Stomach (tissue), 9 donors: ENCODE results near the gene CAMSAP2. TPM values are rescaled to one million over a fixed set of nuclear protein-coding genes. Genes with fewer than 3 reads are reported as not detected.

Experiments used
- DNase-seq, 2 donors: peaks; one replicate each; pipeline versions ENCODE4 v3.0.0 to v3.0.0-alpha.2; 2013 to 2019
- H3K27ac ChIP-seq, 5 donors: fragments of 200-600 bp in 4 of 5; sonication (generic) in 4 of 5; one replicate each; pipeline ENCODE4 v1.5.1; 2013 to 2019; ENCODE audit warnings: mild to moderate bottlenecking in 1 of 5, moderate library complexity in 1 of 5
- H3K27me3 ChIP-seq, 3 donors: fragments of 200-600 bp; sonication (generic); one replicate each; pipeline ENCODE4 v1.5.1; 2017 to 2019; ENCODE audit warnings: mixed run types in 1 of 3
- H3K36me3 ChIP-seq, 4 donors: fragments of 200-600 bp; sonication (generic); 1 replicate in 3 of 4; 2 replicates in 1 of 4; pipeline ENCODE4 v1.5.1; 2016 to 2019
- H3K4me1 ChIP-seq, 4 donors: fragments of 200-600 bp; sonication (generic); one replicate each; pipeline ENCODE4 v1.5.1; 2016 to 2019
- H3K4me3 ChIP-seq, 4 donors: fragments of 200-600 bp; sonication (generic) in 3 of 4; one replicate each; pipeline ENCODE4 v1.5.1; 2016 to 2019; ENCODE audit warnings: mild to moderate bottlenecking in 1 of 4
- H3K9me3 ChIP-seq, 4 donors: fragments of 200-600 bp; sonication (generic); one replicate each; pipeline ENCODE4 v1.5.1; 2016 to 2019
- CTCF ChIP-seq, 7 experiments: fragments of 450-650 bp in 4 of 7; fragments of 200-600 bp in 3 of 7; sonication (generic) in 3 of 7; IDR thresholded peaks; one replicate each; pipeline ENCODE4 v1.5.1; 2016 to 2019; ENCODE audit warnings: antibody characterized with exemption in 7 of 7, control low read depth in 2 of 7, mild to moderate bottlenecking in 1 of 7
- EP300 ChIP-seq: sonication (generic); formaldehyde crosslinking; IDR thresholded peaks from one replicate; pipeline ENCODE4 v1.6.1; 2017; ENCODE audit warnings: antibody characterized with exemption
- POLR2A ChIP-seq, 4 donors: fragments of 450-650 bp; IDR thresholded peaks; one replicate each; pipeline ENCODE4 v1.6.1; 2016; ENCODE audit warnings: antibody characterized with exemption in 4 of 4, control low read depth in 2 of 4, mild to moderate bottlenecking in 1 of 4, moderate library complexity in 1 of 4
- POLR2AphosphoS5 ChIP-seq, 3 donors: sonication (generic); formaldehyde crosslinking; IDR thresholded peaks; one replicate each; pipeline ENCODE4 v1.6.1; 2016; ENCODE audit warnings: antibody characterized with exemption in 3 of 3
- WGBS, 5 donors: extraction: QIAGEN DNeasy Blood & Tissue Kit in 3 of 5; methylation state at CpG; one replicate each; pipeline versions ENCODE4 v1.1.5 to v1.1.7; 2013 to 2018; 5-methylcytosine and 5-hydroxymethylcytosine counted together
- intact Hi-C: fragments of 100-400 bp; cut with DNase I; formaldehyde crosslinking; loops from one replicate; pipeline ENCODE4 v1.15.1; 2023; ENCODE audit warnings: low total_unique reads
- polyA plus RNA-seq, 3 donors: library from polyadenylated mRNA; stranded (reverse); fragments of 200-250 nt; gene quantifications; one replicate each; pipeline ENCODE4 v1.2.3, GENCODE V29; 2013
- total RNA-seq, 5 donors: library from RNA; depleted of rRNA; stranded (reverse); fragments of >200 nt; gene quantifications; one replicate each; pipeline versions ENCODE4 v1.1.0 to v1.2.3, GENCODE V29; 2014 to 2016
- donor health status: healthy with polysubstance abuse.
- donor health status: Bipolar disorder and iron deficiency.
- donor health status: healthy.

CAMSAP2 gene
- total and polyA plus RNA-seq, 8 donors = 4.5 to 35.4 (median 7.5) TPM

- peak in 1 of 2 donors; percentile 52 for DNase-seq
Observed at GRCh38 chr1:200888349-200888838, 149.7 kb downstream of the CAMSAP2 start.

GRCh38 chr1:200889571-200889970 is 150.9 kb downstream of the CAMSAP2 start:
- peaks cover 0 to 42% (median 13%) of the 10 kb centered on the region in 3 donors for H3K27me3 ChIP-seq
- no peak for TF ChIP-seq EP300
- no peak for TF ChIP-seq POLR2AphosphoS5 (IDR thresholded peaks at IDR 0.05)
- no peak for TF ChIP-seq CTCF (IDR thresholded peaks at IDR 0.05)
- TF ChIP-seq POLR2A (IDR thresholded peaks at IDR 0.05) = no peak
- no peak overlapping the region for H3K4me3 ChIP-seq
- intact Hi-C loops = no loop called here
- H3K36me3 ChIP-seq = no peaks in the 10 kb centered on the region
- no peak overlapping the region for H3K27ac ChIP-seq
- no peaks in the 10 kb centered on the region for H3K9me3 ChIP-seq
- DNase-seq = no peak
- WGBS, 5 donors = 86 to 100% (median 92%) methylated on average over 2 of the region's 2 CpGs
- H3K4me1 ChIP-seq = peaks cover 15 to 36% (median 21%) of the 10 kb centered on the region in 4 donors

More at GRCh38 chr1:200888349-200888838, 149.7 kb downstream of the CAMSAP2 start:
- peak overlapping the region in 1 of 5 donors; percentile 47 for H3K27ac ChIP-seq
- TF ChIP-seq POLR2AphosphoS5 (IDR thresholded peaks at IDR 0.05) = peak in 2 of 3 donors; percentile 10 to 17
- TF ChIP-seq CTCF (IDR thresholded peaks at IDR 0.05) = no peak
- H3K36me3 ChIP-seq = no peaks in the 10 kb centered on the region
- intact Hi-C loops = no loop called here
- WGBS, 5 donors = 61 to 91% (median 73%) methylated on average over 6 to 7 of the region's 7 CpGs
- no peaks in the 10 kb centered on the region for H3K9me3 ChIP-seq
- peak overlapping the region in 1 of 4 donors; percentile 28 for H3K4me3 ChIP-seq
- H3K4me1 ChIP-seq = peaks cover 15 to 32% (median 21%) of the 10 kb centered on the region in 4 donors
- H3K27me3 ChIP-seq = peaks cover 0 to 42% (median 13%) of the 10 kb centered on the region in 3 donors

- Histone ChIP-seq H3K9me3 (no peaks in the 10 kb centered on the region), H3K27ac (no peak overlapping the region), H3K4me3 (no peak overlapping the region), H3K4me1 (peaks cover 15 to 36% (median 21%) of the 10 kb centered on the region in 4 donors), H3K36me3 (no peaks in the 10 kb centered on the region), H3K27me3 (peaks cover 0 to 42% (median 13%) of the 10 kb centered on the region in 3 donors)
- intact Hi-C loops = no loop called here
- WGBS, 5 donors = 96 to 98% (median 97%) methylated on average over 15 of the region's 15 CpGs
- TF ChIP-seq CTCF (IDR thresholded peaks at IDR 0.05) = no peak
- TF ChIP-seq POLR2AphosphoS5 (IDR thresholded peaks at IDR 0.05) = no peak
- no peak for TF ChIP-seq POLR2A (IDR thresholded peaks at IDR 0.05)
- no peak for TF ChIP-seq EP300
- DNase-seq = no peak
Observed at GRCh38 chr1:200890027-200890426, 151.3 kb downstream of the CAMSAP2 start.

- 2 to 5% (median 3%) methylated on average over 53 to 72 of the region's 72 CpGs for WGBS, 5 donors
- H3K4me3 ChIP-seq = peak overlapping the region; percentile 47 to 56 (median 54)
- H3K36me3 ChIP-seq = no peaks in the 10 kb centered on the region
- peak overlapping the region; percentile 60 to 91 (median 73) for H3K27ac ChIP-seq
- peak in 1 of 2 donors; percentile 86 for DNase-seq
- no peak for TF ChIP-seq POLR2AphosphoS5 (IDR thresholded peaks at IDR 0.05)
- no peak for TF ChIP-seq EP300
- no peak for TF ChIP-seq POLR2A (IDR thresholded peaks at IDR 0.05)
- TF ChIP-seq CTCF (IDR thresholded peaks at IDR 0.05) = peak in 1 of 7 experiments; percentile 38
- peaks cover 15 to 36% (median 21%) of the 10 kb centered on the region in 4 donors for H3K4me1 ChIP-seq
- H3K27me3 ChIP-seq = peaks cover 0 to 42% (median 13%) of the 10 kb centered on the region in 3 donors
- H3K9me3 ChIP-seq = no peaks in the 10 kb centered on the region
- intact Hi-C loops = no loop called here
Observed at GRCh38 chr1:200890818-200891773, 152.4 kb downstream of the CAMSAP2 start.
